ENCODE measurements around the gene NCR2. TPM values are rescaled to one million over a fixed set of nuclear protein-coding genes. Genes with fewer than 3 reads are reported as not detected.

The NCR2 gene
- total RNA-seq, 1 donor from 2014 or later, result not detected

GRCh38 chr6:41374618-41375590, 39.5 kb downstream of the NCR2 start:
- intact Hi-C loops (cut with DNase I), result loop anchor here (5.0 kb wide), 1 partner anchor 227 kb away; no protein-coding TSS in a partner anchor
- ATAC-seq, result no peak

GRCh38 chr6:41375598-41376151, 40.3 kb downstream of the NCR2 start:
- intact Hi-C loops (cut with DNase I), result no loop called here
- ATAC-seq, result no peak
- DNase-seq (ENCODE audit: low spot score), result no peak

More at GRCh38 chr6:41374618-41375590, 39.5 kb downstream of the NCR2 start:
- no peak for DNase-seq (ENCODE audit: low spot score)

- no peak for ATAC-seq
- intact Hi-C loops (cut with DNase I), result no loop called here
- no peak for DNase-seq (ENCODE audit: low spot score)
These were observed 40.8 kb downstream of the NCR2 start for GRCh38 chr6:41376176-41376575.

DNA sequence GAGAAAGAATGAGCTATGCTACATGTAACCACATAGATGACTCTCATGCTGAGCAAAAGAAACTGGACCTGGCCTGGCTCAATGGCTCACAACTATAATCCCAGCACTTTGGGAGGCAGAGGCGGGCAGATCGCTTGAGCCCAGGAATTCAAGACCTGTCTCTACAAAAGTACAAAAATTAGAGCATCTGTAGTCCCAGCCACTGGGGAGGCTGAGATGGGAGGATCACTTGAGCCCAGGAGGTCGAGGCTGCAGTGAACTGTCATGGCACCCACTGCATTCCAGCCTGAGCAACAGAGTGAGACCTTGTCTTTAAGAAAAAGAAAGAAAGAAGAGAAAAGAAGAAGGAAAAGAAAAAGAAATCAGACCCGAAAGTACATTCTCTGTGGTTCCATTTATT, 41.7 kb downstream of the NCR2 start:
- ATAC-seq (no peak), DNase-seq (ENCODE audit: low spot score) (no peak)
- intact Hi-C loops (cut with DNase I), result no loop called here

DNA sequence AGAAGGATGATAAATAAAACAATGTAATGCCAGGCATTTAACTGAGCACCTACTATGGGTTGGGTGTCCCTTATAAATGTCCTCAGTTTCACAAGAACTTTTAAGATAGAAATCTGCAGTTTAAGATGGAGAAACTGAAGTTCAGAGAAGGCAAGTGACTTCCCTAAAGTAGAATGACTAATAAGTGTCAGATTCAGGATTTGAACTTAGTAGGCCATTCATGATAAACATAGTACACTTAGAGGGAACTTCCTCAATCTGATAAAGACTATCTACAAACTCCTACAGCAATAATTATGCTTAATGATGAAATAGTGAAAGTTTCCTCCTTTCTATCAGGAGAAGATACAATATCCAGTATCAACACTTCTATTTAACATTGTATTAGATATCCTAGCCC, 43.9 kb downstream of the NCR2 start:
- DNase-seq (ENCODE audit: low spot score) (no peak), ATAC-seq (no peak)
- intact Hi-C loops (cut with DNase I), result no loop called here

DNA sequence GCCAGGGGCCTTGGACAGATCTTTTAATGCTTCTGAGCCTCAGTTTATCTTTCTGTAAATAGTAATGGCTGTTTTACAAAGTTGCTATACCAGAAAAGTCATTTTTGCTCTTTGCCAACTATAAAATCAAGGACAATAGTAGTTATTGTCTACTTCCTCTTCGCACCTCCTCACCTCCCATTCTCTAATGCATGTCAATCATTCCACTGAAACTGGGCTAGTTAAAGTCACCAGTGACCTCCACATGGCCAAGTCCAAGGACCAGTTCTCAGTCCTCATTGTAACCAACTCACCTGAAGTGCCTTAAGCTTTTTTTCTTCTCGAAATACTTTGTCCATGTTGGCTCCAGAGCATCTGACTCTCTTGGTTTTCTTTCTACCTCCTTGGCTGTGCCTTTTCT, 51.2 kb downstream of the NCR2 start:
- no peak for DNase-seq (ENCODE audit: low spot score)
- intact Hi-C loops (cut with DNase I), result no loop called here
- no peak for ATAC-seq

DNA sequence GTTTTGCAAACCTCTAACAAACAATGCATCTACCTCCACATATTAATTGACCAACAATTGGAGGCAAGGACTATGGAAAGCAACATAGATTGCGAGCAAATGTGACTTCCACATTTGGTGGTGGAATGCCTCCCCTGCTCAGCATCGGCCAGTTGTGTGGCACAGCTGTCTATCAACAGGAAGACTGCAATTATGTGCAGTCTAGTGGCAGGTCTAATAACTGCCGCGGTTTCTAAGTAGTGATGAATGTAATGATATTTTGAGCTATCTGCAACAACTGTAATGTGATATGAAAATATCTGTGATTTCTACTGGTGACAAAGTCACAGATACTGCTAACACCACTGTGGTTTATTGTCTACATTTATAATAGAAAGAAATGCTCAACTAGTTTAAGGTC, 56.8 kb downstream of the NCR2 start:
- no peak for ATAC-seq
- DNase-seq (ENCODE audit: low spot score), result no peak
- intact Hi-C loops (cut with DNase I), result no loop called here

DNA sequence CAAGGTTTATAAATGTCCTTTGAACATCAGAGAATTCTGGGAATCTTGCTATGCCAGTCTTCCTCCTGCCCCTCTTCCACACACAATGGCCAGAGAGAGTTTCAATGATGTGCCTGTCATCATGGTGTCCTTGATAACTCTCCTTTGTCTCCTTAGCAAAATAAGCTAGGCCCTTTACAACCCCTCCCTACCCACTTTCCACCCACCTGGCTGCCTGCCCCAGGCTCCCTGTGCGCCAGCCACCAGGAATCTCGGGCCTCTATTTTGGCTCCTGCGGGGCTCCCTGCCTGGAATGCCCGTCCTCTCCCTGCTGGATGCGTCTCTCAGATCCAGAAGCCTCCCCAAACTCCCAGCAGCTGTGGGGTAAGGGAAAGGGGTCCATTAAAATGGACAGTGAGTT, 60.9 kb downstream of the NCR2 start:
- DNase-seq (ENCODE audit: low spot score) (no peak), ATAC-seq (no peak)
- intact Hi-C loops (cut with DNase I), result no loop called here

- no peak for ATAC-seq
- no peak for DNase-seq (ENCODE audit: low spot score)
- intact Hi-C loops (cut with DNase I), result no loop called here
These were observed 64.0 kb downstream of the NCR2 start for GRCh38 chr6:41399424-41399823.

Other genes starting within 250 kb of the NCR2 start
- gene TREML1, start 181.3 kb upstream of the NCR2 start, total RNA-seq, result 2.1 TPM
- 8.8 TPM for gene TREM2, start 172.5 kb upstream of the NCR2 start, total RNA-seq
- gene TREML2, start 134.5 kb upstream of the NCR2 start, total RNA-seq, result 0.58 TPM
- gene TREML4, start 107.3 kb upstream of the NCR2 start, total RNA-seq, result not detected
- gene TREM1, start 48.9 kb upstream of the NCR2 start, total RNA-seq, result 9.8 TPM
- 39.2 TPM for gene FOXP4, start 210.8 kb downstream of the NCR2 start, total RNA-seq